Esophagus muscularis mucosa (tissue), 4 donors: ENCODE measurements around the gene FAM24A.

Experiments used
- CTCF ChIP-seq, 3 experiments: fragments of 200-600 bp in 2 of 3; fragments of 450-650 bp in 1 of 3; sonication (generic) in 2 of 3; IDR thresholded peaks; one replicate each; pipeline ENCODE4 v1.5.1; 2017 to 2019; ENCODE audit warnings: antibody characterized with exemption in 3 of 3, mild to moderate bottlenecking in 2 of 3, moderate library complexity in 1 of 3
- EP300 ChIP-seq: sonication (generic); formaldehyde crosslinking; IDR thresholded peaks from one replicate; pipeline ENCODE4 v1.6.1; 2017; ENCODE audit warnings: antibody characterized with exemption
- POLR2A ChIP-seq: fragments of 450-650 bp; IDR thresholded peaks from one replicate; pipeline ENCODE4 v1.6.1; 2017; ENCODE audit warnings: antibody characterized with exemption, moderate library complexity, mild to moderate bottlenecking, low read depth
- POLR2AphosphoS5 ChIP-seq, 2 donors: sonication (generic); formaldehyde crosslinking; IDR thresholded peaks; one replicate each; pipeline ENCODE4 v1.6.1; 2017; ENCODE audit warnings: antibody characterized with exemption in 2 of 2

GRCh38 chr10:122939133-122939855 lies 28.9 kb downstream of the FAM24A start:
- no peak for TF ChIP-seq CTCF (IDR thresholded peaks at IDR 0.05)
- no peak for TF ChIP-seq EP300
- no peak for TF ChIP-seq POLR2AphosphoS5 (IDR thresholded peaks at IDR 0.05)
- TF ChIP-seq POLR2A: no peak
